ENCODE measurements around the gene PDE1A.

- TF ChIP-seq POLR2AphosphoS5 (IDR thresholded peaks at IDR 0.05; ENCODE audit: low read depth, low read length): no peak
- TF ChIP-seq SIN3A (IDR thresholded peaks at IDR 0.05; ENCODE audit: borderline replicate concordance, insufficient read depth, low read length): no peak
Observed at GRCh38 chr2:182359990-182360662, 66.7 kb downstream of the PDE1A start.
